Raji (cell line): Measurements from ENCODE around the gene GALNT18.

Source experiments
- POLR2A ChIP-seq: IDR thresholded peaks from 2 replicates; pipeline ENCODE4 v1.6.1; 2011; ENCODE audit warnings: low read depth, low read length, control low read depth; ENCODE audit not compliant: insufficient read depth

The GALNT18 gene

GRCh38 chr11:11472106-11472505, 149.7 kb downstream of the GALNT18 start:
- no peak for TF ChIP-seq POLR2A

- TF ChIP-seq POLR2A, result no peak
These were observed 150.6 kb downstream of the GALNT18 start for GRCh38 chr11:11471201-11471600.

GRCh38 chr11:11468954-11469353, 152.9 kb downstream of the GALNT18 start:
- no peak for TF ChIP-seq POLR2A

- TF ChIP-seq POLR2A, result no peak
These were observed 154.5 kb downstream of the GALNT18 start for GRCh38 chr11:11467312-11467711.

- TF ChIP-seq POLR2A, result no peak
These were observed 157.2 kb downstream of the GALNT18 start for GRCh38 chr11:11464555-11464954.

GRCh38 chr11:11463405-11463804, 158.4 kb downstream of the GALNT18 start:
- no peak for TF ChIP-seq POLR2A

GRCh38 chr11:11461473-11461872, 160.3 kb downstream of the GALNT18 start:
- TF ChIP-seq POLR2A, result no peak

- no peak for TF ChIP-seq POLR2A
These were observed 162.2 kb downstream of the GALNT18 start for GRCh38 chr11:11459578-11459977.

- TF ChIP-seq POLR2A, result no peak
These were observed 163.3 kb downstream of the GALNT18 start for GRCh38 chr11:11458485-11458884.

GRCh38 chr11:11458001-11458400, 163.8 kb downstream of the GALNT18 start:
- TF ChIP-seq POLR2A, result no peak

- no peak for TF ChIP-seq POLR2A
These were observed 164.9 kb downstream of the GALNT18 start for GRCh38 chr11:11456866-11457265.

- no peak for TF ChIP-seq POLR2A
These were observed 167.1 kb downstream of the GALNT18 start for GRCh38 chr11:11454671-11455223.

- TF ChIP-seq POLR2A, result no peak
These were observed 170.3 kb downstream of the GALNT18 start for GRCh38 chr11:11451501-11452005.

GRCh38 chr11:11450744-11451362, 171.0 kb downstream of the GALNT18 start:
- no peak for TF ChIP-seq POLR2A

- TF ChIP-seq POLR2A, result no peak
These were observed 172.5 kb downstream of the GALNT18 start for GRCh38 chr11:11449327-11449726.

GRCh38 chr11:11448626-11449025, 173.2 kb downstream of the GALNT18 start:
- no peak for TF ChIP-seq POLR2A

GRCh38 chr11:11446967-11447366, 174.8 kb downstream of the GALNT18 start:
- no peak for TF ChIP-seq POLR2A
